ENCODE measurements around the gene A1BG.

GRCh38 chr19:58374200-58374599 is 20.9 kb upstream of the A1BG start:
- no peak for TF ChIP-seq CTCF (conservative IDR thresholded peaks at IDR 0.05; ENCODE audit: low read length)
- no peak for TF ChIP-seq EZH2phosphoT487 (IDR thresholded peaks at IDR 0.05; ENCODE audit: borderline replicate concordance, low read depth, low read length)

Measured in OCI-LY7 (cell line).